HEK293 (cell line): ENCODE results near the gene C1GALT1C1L.

Experiments used
- KLF7 ChIP-seq: fragments of 450-650 bp; formaldehyde crosslinking; IDR thresholded peaks from 2 replicates; pipeline ENCODE4 v1.5.1; 2016; ENCODE audit warnings: missing biosample characterization, missing genetic modification characterization, borderline replicate concordance
- OVOL3 ChIP-seq: fragments of 450-650 bp; formaldehyde crosslinking; IDR thresholded peaks from 2 replicates; pipeline ENCODE4 v1.5.1; 2016; ENCODE audit warnings: missing biosample characterization, missing genetic modification characterization
- YY1 ChIP-seq: fragments of 450-650 bp; formaldehyde crosslinking; IDR thresholded peaks from 2 replicates; pipeline ENCODE4 v1.5.1; 2018; ENCODE audit warnings: missing biosample characterization, missing genetic modification characterization
- ZFP69B ChIP-seq: fragments of 450-650 bp; formaldehyde crosslinking; IDR thresholded peaks from 2 replicates; pipeline ENCODE4 v1.5.1; 2016; ENCODE audit warnings: missing biosample characterization, missing genetic modification characterization
- ZNF169 ChIP-seq: fragments of 450-650 bp; formaldehyde crosslinking; IDR thresholded peaks from 2 replicates; pipeline ENCODE4 v1.5.1; 2016; ENCODE audit warnings: missing biosample characterization, missing genetic modification characterization
- ZNF19 ChIP-seq: fragments of 450-650 bp; formaldehyde crosslinking; IDR thresholded peaks from 2 replicates; pipeline ENCODE4; 2016; ENCODE audit warnings: missing biosample characterization, missing genetic modification characterization, low read depth
- ZNF223 ChIP-seq: fragments of 450-650 bp; formaldehyde crosslinking; IDR thresholded peaks from 2 replicates; pipeline ENCODE4 v1.5.1; 2016; ENCODE audit warnings: missing biosample characterization, missing genetic modification characterization
- ZNF274 ChIP-seq, 2 experiments: fragments of 200-500 bp in 1 of 2; fragments of 450-650 bp in 1 of 2; sonication (Bioruptor generic) in 1 of 2; formaldehyde crosslinking in 1 of 2; IDR thresholded peaks; 2 replicates each; pipeline versions ENCODE4 v1.5.1 to v1.6.1; 2014 to 2016; ENCODE audit warnings: borderline replicate concordance in 1 of 2, inconsistent platforms in 1 of 2, low read length in 1 of 2, missing biosample characterization in 1 of 2, missing genetic modification characterization in 1 of 2
- ZNF521 ChIP-seq: fragments of 450-650 bp; formaldehyde crosslinking; IDR thresholded peaks from 2 replicates; pipeline ENCODE4 v1.5.1; 2017; ENCODE audit warnings: missing biosample characterization, mild to moderate bottlenecking, missing genetic modification characterization
- ZNF560 ChIP-seq: fragments of 450-650 bp; formaldehyde crosslinking; IDR thresholded peaks from 2 replicates; pipeline ENCODE4 v1.5.1; 2017; ENCODE audit warnings: missing biosample characterization, missing genetic modification characterization, borderline replicate concordance
- TF ChIP-seq, protein P1 (sequence below): fragments of 450-650 bp; formaldehyde crosslinking; optimal IDR thresholded peaks from 2 replicates; pipeline ENCODE3; 2016; ENCODE audit warnings: missing biosample characterization, mild to moderate bottlenecking, missing genetic modification characterization
- TF ChIP-seq, protein P2 (sequence below): fragments of 450-650 bp; formaldehyde crosslinking; IDR thresholded peaks from 2 replicates; pipeline ENCODE4 v1.5.1; 2016; ENCODE audit warnings: missing biosample characterization, missing genetic modification characterization, borderline replicate concordance
- TF ChIP-seq, protein P3 (sequence below): fragments of 450-650 bp; formaldehyde crosslinking; IDR thresholded peaks from 2 replicates; pipeline ENCODE4 v1.5.1; 2017; ENCODE audit warnings: missing biosample characterization, missing genetic modification characterization
- TF ChIP-seq, protein P4 (sequence below): fragments of 450-650 bp; formaldehyde crosslinking; IDR thresholded peaks from 2 replicates; pipeline ENCODE4 v1.5.1; 2016; ENCODE audit warnings: missing biosample characterization, missing genetic modification characterization
- TF ChIP-seq, protein P5 (sequence below): fragments of 450-650 bp; formaldehyde crosslinking; IDR thresholded peaks from 2 replicates; pipeline ENCODE4 v1.5.1; 2017; ENCODE audit warnings: missing biosample characterization, missing genetic modification characterization
- TF ChIP-seq, protein P6 (sequence below): fragments of 450-650 bp; formaldehyde crosslinking; IDR thresholded peaks from 2 replicates; pipeline ENCODE4 v1.5.1; 2016; ENCODE audit warnings: missing biosample characterization, missing genetic modification characterization

C1GALT1C1L gene

DNA sequence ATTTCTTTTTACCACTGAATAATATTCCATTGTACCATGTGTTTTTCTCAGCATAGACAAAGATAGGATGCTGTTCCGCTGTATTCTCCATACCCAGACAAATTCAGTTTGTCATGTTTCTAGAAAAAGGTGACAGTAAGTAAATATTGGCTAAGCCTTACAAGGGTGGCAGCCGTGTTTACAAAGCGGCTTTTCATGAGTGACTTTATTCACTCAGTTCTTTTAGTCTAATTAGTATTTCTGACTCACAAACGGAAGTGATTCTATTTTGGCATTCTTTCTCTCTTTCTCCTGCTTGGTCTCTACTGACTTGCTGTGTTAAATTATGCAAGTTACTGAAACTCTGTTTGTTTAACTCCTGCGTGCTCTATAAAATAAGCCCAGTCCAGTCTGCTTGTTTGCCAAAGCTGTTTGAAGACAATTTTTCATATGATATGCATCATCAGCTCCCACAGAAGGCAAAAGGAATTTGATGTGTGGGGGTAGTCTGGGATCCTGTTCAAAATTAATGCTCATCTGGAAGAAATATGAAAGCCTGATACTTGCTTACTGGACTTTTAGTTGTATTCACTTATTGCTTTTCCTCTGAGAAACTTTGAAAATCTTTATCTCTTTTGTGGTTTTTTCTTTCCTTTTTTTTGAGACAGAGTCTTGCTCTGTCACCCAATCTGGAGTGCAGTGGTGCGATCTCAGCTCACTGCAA, 41.5 kb downstream of the C1GALT1C1L start (continued):
- TF ChIP-seq ZNF274 (IDR thresholded peaks at IDR 0.05; ENCODE audit: low read length): no peak
- no peak for TF ChIP-seq ZNF274 (tag by site-specific recombination; IDR thresholded peaks at IDR 0.05; ENCODE audit: borderline replicate concordance)
- TF ChIP-seq, protein P1, sequence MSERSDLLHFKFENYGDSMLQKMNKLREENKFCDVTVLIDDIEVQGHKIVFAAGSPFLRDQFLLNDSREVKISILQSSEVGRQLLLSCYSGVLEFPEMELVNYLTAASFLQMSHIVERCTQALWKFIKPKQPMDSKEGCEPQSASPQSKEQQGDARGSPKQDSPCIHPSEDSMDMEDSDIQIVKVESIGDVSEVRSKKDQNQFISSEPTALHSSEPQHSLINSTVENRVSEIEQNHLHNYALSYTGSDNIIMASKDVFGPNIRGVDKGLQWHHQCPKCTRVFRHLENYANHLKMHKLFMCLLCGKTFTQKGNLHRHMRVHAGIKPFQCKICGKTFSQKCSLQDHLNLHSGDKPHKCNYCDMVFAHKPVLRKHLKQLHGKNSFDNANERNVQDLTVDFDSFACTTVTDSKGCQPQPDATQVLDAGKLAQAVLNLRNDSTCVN (tag by site-specific recombination): no peak
- no peak for TF ChIP-seq ZNF223 (tag by site-specific recombination)
- no peak for TF ChIP-seq ZNF521
- no peak for TF ChIP-seq YY1
- TF ChIP-seq, protein P2, sequence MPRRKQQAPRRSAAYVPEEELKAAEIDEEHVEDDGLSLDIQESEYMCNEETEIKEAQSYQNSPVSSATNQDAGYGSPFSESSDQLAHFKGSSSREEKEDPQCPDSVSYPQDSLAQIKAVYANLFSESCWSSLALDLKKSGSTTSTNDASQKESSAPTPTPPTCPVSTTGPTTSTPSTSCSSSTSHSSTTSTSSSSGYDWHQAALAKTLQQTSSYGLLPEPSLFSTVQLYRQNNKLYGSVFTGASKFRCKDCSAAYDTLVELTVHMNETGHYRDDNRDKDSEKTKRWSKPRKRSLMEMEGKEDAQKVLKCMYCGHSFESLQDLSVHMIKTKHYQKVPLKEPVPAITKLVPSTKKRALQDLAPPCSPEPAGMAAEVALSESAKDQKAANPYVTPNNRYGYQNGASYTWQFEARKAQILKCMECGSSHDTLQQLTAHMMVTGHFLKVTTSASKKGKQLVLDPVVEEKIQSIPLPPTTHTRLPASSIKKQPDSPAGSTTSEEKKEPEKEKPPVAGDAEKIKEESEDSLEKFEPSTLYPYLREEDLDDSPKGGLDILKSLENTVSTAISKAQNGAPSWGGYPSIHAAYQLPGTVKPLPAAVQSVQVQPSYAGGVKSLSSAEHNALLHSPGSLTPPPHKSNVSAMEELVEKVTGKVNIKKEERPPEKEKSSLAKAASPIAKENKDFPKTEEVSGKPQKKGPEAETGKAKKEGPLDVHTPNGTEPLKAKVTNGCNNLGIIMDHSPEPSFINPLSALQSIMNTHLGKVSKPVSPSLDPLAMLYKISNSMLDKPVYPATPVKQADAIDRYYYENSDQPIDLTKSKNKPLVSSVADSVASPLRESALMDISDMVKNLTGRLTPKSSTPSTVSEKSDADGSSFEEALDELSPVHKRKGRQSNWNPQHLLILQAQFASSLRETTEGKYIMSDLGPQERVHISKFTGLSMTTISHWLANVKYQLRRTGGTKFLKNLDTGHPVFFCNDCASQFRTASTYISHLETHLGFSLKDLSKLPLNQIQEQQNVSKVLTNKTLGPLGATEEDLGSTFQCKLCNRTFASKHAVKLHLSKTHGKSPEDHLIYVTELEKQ: no peak; the same call in 1 of the 2 replicates
- TF ChIP-seq ZFP69B (tag by site-specific recombination): 0 out of 2 replicates have a peak, but pooled peaks have one; percentile 16
- TF ChIP-seq, protein P3, sequence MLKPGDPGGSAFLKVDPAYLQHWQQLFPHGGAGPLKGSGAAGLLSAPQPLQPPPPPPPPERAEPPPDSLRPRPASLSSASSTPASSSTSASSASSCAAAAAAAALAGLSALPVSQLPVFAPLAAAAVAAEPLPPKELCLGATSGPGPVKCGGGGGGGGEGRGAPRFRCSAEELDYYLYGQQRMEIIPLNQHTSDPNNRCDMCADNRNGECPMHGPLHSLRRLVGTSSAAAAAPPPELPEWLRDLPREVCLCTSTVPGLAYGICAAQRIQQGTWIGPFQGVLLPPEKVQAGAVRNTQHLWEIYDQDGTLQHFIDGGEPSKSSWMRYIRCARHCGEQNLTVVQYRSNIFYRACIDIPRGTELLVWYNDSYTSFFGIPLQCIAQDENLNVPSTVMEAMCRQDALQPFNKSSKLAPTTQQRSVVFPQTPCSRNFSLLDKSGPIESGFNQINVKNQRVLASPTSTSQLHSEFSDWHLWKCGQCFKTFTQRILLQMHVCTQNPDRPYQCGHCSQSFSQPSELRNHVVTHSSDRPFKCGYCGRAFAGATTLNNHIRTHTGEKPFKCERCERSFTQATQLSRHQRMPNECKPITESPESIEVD (tag by site-specific recombination): peak; percentile 97
- TF ChIP-seq, protein P4, sequence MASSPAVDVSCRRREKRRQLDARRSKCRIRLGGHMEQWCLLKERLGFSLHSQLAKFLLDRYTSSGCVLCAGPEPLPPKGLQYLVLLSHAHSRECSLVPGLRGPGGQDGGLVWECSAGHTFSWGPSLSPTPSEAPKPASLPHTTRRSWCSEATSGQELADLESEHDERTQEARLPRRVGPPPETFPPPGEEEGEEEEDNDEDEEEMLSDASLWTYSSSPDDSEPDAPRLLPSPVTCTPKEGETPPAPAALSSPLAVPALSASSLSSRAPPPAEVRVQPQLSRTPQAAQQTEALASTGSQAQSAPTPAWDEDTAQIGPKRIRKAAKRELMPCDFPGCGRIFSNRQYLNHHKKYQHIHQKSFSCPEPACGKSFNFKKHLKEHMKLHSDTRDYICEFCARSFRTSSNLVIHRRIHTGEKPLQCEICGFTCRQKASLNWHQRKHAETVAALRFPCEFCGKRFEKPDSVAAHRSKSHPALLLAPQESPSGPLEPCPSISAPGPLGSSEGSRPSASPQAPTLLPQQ (tag by site-specific recombination): no peak
- TF ChIP-seq ZNF19 (tag by site-specific recombination): no peak
- no peak for TF ChIP-seq ZNF169
- TF ChIP-seq, protein P5, sequence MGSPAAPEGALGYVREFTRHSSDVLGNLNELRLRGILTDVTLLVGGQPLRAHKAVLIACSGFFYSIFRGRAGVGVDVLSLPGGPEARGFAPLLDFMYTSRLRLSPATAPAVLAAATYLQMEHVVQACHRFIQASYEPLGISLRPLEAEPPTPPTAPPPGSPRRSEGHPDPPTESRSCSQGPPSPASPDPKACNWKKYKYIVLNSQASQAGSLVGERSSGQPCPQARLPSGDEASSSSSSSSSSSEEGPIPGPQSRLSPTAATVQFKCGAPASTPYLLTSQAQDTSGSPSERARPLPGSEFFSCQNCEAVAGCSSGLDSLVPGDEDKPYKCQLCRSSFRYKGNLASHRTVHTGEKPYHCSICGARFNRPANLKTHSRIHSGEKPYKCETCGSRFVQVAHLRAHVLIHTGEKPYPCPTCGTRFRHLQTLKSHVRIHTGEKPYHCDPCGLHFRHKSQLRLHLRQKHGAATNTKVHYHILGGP (tag by site-specific recombination): no peak
- TF ChIP-seq KLF7 (tag by site-specific recombination): no peak
- peak; percentile 81; the same call in 1 of the 2 replicates for TF ChIP-seq OVOL3
- TF ChIP-seq ZNF560 (tag by site-specific recombination): no peak
- TF ChIP-seq, protein P6, sequence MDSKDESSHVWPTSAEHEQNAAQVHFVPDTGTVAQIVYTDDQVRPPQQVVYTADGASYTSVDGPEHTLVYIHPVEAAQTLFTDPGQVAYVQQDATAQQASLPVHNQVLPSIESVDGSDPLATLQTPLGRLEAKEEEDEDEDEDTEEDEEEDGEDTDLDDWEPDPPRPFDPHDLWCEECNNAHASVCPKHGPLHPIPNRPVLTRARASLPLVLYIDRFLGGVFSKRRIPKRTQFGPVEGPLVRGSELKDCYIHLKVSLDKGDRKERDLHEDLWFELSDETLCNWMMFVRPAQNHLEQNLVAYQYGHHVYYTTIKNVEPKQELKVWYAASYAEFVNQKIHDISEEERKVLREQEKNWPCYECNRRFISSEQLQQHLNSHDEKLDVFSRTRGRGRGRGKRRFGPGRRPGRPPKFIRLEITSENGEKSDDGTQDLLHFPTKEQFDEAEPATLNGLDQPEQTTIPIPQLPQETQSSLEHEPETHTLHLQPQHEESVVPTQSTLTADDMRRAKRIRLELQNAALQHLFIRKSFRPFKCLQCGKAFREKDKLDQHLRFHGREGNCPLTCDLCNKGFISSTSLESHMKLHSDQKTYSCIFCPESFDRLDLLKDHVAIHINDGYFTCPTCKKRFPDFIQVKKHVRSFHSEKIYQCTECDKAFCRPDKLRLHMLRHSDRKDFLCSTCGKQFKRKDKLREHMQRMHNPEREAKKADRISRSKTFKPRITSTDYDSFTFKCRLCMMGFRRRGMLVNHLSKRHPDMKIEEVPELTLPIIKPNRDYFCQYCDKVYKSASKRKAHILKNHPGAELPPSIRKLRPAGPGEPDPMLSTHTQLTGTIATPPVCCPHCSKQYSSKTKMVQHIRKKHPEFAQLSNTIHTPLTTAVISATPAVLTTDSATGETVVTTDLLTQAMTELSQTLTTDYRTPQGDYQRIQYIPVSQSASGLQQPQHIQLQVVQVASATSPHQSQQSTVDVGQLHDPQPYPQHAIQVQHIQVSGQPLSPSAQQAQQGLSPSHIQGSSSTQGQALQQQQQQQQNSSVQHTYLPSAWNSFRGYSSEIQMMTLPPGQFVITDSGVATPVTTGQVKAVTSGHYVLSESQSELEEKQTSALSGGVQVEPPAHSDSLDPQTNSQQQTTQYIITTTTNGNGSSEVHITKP (tag by site-specific recombination): peak; percentile 99
